ENCODE measurements around the gene SKI. TPM values are rescaled to one million over a fixed set of nuclear protein-coding genes. Genes with fewer than 3 reads are reported as not detected.

SKI gene
- total and polyA plus RNA-seq, 2 of the 4 experiments (the other 2 are of a cell fraction), result 2.3 to 20.1 TPM

- Histone ChIP-seq H3K79me1 (ENCODE audit: low read depth in 1 of 2, low read length in 2 of 2) (no peaks in the 10 kb centered on the region), H2AK9ac (replicated peaks; ENCODE audit: low read depth, low read length, poor library complexity) (no peak overlapping the region), H2BK15ac (ENCODE audit: low read depth, low read length) (no peak overlapping the region), H3K4ac (ENCODE audit: low read depth, low read length) (no peak overlapping the region), H3K56ac (ENCODE audit: extremely low read depth, insufficient read depth, low read length) (no peak overlapping the region), H4K8ac (ENCODE audit: low read depth in 2 of 2, low read length in 2 of 2) (no peak overlapping the region), H2BK5ac (ENCODE audit: low read depth, low read length, poor library complexity, severe bottlenecking) (no peak overlapping the region), H2BK120ac (ENCODE audit: low read depth, low read length) (no peak overlapping the region), H4K20me1 (ENCODE audit: insufficient read depth, low read length) (no peaks in the 10 kb centered on the region), H2BK20ac (ENCODE audit: low read depth, low read length) (no peak overlapping the region), H4K91ac (ENCODE audit: insufficient read depth, low read depth, low read length) (no peak overlapping the region), H2AFZ (replicated peaks; ENCODE audit: low read length, poor library complexity) (no peak overlapping the region), H3K4me3 (ENCODE audit: insufficient read depth, low read depth, low read length) (no peak overlapping the region), H3K18ac (ENCODE audit: low read depth, low read length) (no peak overlapping the region), H3K27me3 (ENCODE audit: control insufficient read depth, insufficient read depth, low read length) (no peaks in the 10 kb centered on the region; the same call in 1 of the 2 replicates), H3K9me3 (ENCODE audit: control insufficient read depth, insufficient read depth, low read length) (no peaks in the 10 kb centered on the region; the same call in 1 of the 2 replicates), H4K5ac (ENCODE audit: low read depth, low read length) (no peak overlapping the region), H3K4me1 (ENCODE audit: control insufficient read depth, insufficient read depth, low read length) (no peaks in the 10 kb centered on the region), H3K27ac (ENCODE audit: insufficient read depth, low read length) (no peak overlapping the region), H3K14ac (replicated peaks; ENCODE audit: low read depth, low read length) (no peak overlapping the region), H3K36me3 (ENCODE audit: control insufficient read depth, insufficient read depth, low read length) (no peaks in the 10 kb centered on the region), H3K4me2 (ENCODE audit: low read depth, low read length) (no peak overlapping the region), H2AK5ac (ENCODE audit: low read depth, low read length) (no peak overlapping the region), H3K9me1 (ENCODE audit: insufficient read depth, low read length) (no peaks in the 10 kb centered on the region), H3K23ac (ENCODE audit: low read depth, low read length) (no peak overlapping the region), H3K9ac (ENCODE audit: low read depth, low read length) (no peak overlapping the region)
- TF ChIP-seq BHLHE40 (IDR thresholded peaks at IDR 0.05; ENCODE audit: low read depth, low read length) (no peak), RFX5 (IDR thresholded peaks at IDR 0.05; ENCODE audit: low read depth, low read length) (no peak), ELK1 (IDR thresholded peaks at IDR 0.05; ENCODE audit: borderline replicate concordance, low read depth, low read length) (no peak), MAFK (IDR thresholded peaks at IDR 0.05; ENCODE audit: low read depth, low read length) (no peak), MAZ (IDR thresholded peaks at IDR 0.05; ENCODE audit: borderline replicate concordance, low read depth, low read length) (no peak), FOS (IDR thresholded peaks at IDR 0.05; ENCODE audit: low read depth, low read length) (no peak)
- intact Hi-C loops (cut with micrococcal nuclease), result no loop called here
- no peak for DNase-seq
- no TSS peak for BruUV-seq (replicated peaks)
- CTCF ChIA-PET, result no interaction called here
- ATAC-seq (ENCODE audit: low read depth), result no peak
- no CpG with 5 or more reads among the region's 10 CpGs for WGBS, 2 experiments (ENCODE audit: extremely low coverage in 2 of 2, insufficient read length in 1 of 2)
- dilution Hi-C loops (cut with HindIII; ENCODE audit: low sequenced_read_pairs, unreplicated experiment), result no loop called here
- POLR2A ChIA-PET (ENCODE audit: unreplicated experiment), result no interaction called here
- in situ Hi-C loops (cut with MboI; ENCODE audit: low sequenced_read_pairs), result no loop called here
Measured at GRCh38 chr1:2337501-2337900, 109.4 kb downstream of the SKI start.
